GM19351 (cell line): ENCODE results near the gene ITGB3BP.
"Not testable (repeated sequence)": the region's sequence is repeated elsewhere in the genome, so short reads cannot be mapped to it uniquely, and the experiment has no call there.

Experiments used
- ATAC-seq: cut with Tn5 transposase; IDR thresholded peaks from one replicate; pipeline ENCODE4 v1.9.1; 2021; ENCODE audit warnings: mild to moderate bottlenecking, moderate library complexity; ENCODE audit not compliant: unreplicated experiment

ITGB3BP gene, protein sequence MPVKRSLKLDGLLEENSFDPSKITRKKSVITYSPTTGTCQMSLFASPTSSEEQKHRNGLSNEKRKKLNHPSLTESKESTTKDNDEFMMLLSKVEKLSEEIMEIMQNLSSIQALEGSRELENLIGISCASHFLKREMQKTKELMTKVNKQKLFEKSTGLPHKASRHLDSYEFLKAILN

GRCh38 chr1:63522891-63523728 is at the start of gene ITGB3BP, which contains the start of gene EFCAB7:
TSS of gene ITGB3BP (minus strand) at chr1:63523225. CDS start at chr1:63523133, 92 bp downstream.
TSS of gene EFCAB7 (plus strand) at chr1:63523525. CDS start at chr1:63525573, 2,048 bp downstream.
- peak; percentile 84 for ATAC-seq

GRCh38 chr1:63572686-63573085 is 49.7 kb upstream of the ITGB3BP start:
- ATAC-seq: not testable (repeated sequence)

DNA sequence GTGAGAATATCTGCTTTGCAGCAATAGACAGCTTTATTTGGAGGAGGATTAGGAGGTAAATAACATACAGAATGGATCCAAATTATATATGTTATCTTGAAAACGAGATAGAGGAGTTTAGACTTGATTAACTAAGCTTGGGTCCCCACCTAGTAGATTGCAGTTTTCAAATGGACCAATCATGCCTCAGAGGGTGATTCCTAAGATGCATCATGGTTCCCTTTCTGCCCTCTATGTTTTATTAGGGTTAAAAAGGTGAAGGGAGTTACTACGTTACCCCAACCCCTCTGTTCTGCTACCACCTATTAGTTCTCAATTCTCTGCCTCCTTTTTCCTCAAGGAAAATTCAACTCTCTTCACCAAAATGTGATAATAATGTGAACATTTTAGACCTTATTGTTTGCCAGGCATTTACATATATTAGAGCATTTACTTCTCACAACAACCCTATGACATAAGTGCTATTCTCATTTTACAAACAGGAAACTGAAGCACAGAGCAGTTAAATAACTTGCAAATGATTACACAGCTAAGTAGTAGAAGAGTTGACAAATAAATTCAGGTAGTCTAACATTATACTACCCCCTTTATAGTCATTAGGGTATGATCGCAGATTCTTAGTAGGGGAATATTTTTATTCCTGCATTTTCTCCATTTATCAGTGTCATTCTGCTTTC is 46.8 kb upstream of the ITGB3BP start:
- no peak for ATAC-seq

DNA sequence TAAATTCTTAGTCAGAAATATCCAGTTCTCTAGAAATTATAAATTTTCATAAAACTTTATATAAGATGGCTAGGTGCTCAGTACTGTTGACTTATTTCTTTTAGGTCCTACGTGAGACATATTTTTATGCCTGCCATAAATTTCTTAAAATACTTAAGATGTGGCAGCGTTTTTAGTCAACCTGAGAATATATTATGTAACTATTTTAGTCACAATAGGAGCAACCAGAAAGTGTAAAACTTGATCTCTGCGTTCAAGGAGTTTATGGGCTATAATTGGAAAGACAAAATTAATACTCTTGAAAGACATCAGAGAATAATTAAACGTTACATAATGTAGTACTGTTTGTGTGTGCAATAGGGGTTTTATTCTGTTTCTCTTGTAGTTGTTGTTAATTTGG is 46.0 kb upstream of the ITGB3BP start:
- no peak for ATAC-seq

- no peak for ATAC-seq
Measured at GRCh38 chr1:63563745-63564144, 40.7 kb upstream of the ITGB3BP start.

DNA sequence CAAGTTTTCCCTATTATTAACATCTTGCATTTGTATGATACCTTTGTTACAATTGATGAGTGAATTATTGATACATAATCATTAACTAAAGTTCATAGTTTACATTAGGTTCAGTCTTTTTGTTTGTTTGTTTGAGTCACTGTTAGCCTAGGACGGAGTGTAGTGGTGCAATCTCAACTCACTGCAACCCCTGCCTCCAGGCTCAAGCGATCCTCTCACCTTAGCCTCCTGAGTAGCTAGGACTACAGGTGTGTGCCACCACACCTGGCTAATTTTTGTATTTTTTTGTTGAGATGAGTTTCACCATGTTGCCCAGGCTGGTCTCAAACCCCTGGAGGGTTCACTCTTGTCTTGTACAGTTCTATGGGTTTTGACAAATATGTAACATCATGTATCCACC is 36.3 kb upstream of the ITGB3BP start:
- no peak for ATAC-seq

DNA sequence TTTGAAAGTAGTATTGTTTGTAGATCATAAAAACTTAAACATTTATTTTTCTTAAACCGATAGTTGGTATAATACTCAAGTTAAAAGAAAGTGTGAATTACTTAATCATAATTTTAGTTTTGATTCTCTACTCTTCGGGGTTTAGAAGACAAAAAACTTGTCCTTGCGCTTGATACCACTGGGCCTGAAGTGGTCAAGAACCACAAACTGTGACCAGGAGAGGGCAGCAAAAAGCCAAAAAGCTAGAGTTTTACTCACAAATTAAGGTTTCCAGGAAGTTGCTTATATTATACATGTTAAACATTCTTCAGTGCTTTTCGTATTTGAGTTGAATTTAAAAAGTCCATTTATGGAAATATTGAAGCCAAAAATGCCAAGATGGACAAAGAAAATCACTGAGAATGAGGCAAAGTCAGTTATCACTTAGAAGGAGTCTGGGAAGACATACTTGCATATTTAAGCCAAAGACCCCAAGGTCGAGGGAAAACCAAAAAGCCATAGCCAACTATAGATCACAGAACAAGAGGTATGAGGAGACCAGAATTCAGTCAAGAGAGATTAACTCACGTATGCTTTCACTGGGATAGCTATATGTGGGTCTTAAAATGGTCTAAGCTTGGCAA is 34.5 kb upstream of the ITGB3BP start:
- ATAC-seq: no peak

DNA sequence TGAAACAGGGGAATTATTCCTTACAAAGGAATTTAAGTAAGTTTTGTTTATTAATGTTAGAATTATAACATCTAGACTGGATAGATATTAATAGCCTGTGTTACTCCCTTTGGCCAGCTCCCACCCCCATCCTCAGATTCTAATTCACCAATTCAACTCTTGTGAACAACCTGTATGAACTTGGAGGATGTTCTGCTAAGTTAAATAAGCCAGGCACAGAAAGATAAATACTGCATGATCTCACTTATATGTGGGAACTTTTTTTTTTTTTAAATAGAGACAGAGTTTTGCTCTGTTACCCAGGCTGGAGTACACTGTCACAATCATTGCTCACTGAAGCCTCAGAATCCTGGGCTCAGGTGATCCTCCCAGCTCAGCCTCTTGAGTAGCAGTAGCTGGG is 32.5 kb upstream of the ITGB3BP start:
- ATAC-seq: no peak

DNA sequence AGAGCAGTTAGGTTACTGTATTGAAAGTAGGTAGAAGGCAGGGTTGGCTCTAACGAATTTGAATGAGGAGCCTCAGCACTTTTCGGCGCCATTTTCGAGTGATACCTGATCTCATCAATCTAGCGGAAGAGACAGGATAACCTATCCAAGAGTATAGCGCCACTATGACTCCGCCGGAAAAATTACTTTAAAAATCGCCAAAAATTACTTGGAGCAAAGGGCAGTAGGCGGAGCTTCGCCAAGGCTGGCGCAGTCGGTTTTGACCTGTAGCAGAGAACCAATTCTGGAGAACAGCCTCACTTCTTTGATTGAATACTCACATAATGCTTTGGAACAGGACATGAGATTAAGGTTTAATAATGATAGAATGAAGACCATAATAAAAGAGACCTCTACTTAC is 25.9 kb upstream of the ITGB3BP start:
- ATAC-seq: no peak

DNA sequence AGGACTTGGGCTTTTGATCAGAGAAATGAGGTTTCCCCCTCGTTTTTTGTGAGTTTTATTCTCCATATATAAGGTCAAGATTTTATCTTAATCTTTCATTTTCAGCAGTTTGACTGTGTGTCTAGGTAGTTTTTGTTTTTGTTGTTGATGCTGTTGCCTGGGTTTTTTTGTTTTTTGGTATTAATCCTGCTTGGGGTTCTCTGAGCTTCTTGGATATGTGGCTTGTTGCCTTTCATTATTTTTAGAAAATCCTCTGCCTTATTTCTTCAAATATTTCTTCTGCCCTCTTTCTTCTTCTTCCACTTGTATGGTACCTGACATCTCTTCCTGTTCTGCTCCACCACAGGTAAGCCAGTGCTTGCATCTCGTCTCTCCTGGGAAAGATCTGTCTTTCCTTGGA is 25.3 kb upstream of the ITGB3BP start:
- no peak for ATAC-seq

- ATAC-seq: no peak
Measured at GRCh38 chr1:63547621-63548294, 24.7 kb upstream of the ITGB3BP start.

DNA sequence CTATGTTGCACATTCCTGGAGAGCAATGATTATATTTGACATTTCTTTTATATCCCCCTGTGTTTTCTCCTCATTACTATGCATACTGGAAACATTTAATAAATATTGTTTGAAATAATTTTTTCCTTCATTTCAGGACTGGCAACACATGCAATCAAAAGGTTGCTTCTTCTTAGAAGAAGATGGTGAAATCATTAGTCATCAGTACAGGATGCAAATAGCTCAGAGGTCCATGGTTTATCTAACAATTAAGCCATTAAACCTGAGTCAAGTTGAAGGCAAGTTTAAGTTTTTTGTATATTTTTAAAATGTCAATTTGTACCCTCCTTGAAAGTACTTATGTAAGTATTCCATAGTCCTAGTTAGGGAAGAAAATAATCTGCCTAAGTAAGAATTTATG is 22.8 kb upstream of the ITGB3BP start:
- no peak for ATAC-seq

GRCh38 chr1:63537940-63538339 is 14.9 kb upstream of the ITGB3BP start:
- no peak for ATAC-seq

- ATAC-seq: no peak
Measured at GRCh38 chr1:63537006-63537405, 14.0 kb upstream of the ITGB3BP start.

DNA sequence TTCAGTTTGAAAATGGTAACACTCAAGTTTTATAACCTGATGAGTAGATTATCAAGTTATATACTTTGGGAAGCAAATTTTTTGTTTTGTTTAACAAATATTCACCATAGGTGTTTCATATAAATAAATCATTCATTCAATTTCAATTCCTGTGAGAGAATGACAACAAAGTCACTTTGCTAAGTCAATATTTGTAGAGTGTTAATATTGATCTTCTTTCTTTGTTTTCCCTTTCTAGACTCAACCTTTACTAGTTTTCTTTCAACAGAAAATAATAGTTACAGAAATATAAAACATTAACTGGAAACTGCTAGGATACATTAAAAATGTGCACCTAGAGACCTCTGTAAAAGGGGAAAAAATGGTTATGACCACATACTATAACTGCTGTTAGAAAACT is 11.4 kb upstream of the ITGB3BP start:
- no peak for ATAC-seq

DNA sequence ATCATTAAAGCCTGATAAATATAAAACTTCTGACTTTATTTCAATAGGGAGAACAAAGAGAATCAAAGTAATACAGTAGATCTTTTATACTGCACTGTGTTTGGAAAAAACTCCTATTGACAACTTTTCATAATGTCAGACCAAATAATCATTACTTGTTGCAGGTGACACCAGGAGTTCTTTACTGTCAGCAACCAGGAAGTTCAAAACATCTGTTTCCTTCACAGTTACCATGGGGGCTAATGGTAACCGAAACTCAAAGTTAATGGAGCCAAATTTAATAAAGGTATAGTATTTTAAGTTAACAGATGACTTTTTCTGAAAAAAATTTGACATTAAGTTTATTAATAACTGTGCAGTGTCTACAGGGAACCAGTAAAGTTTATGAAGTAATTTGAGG is 10.9 kb upstream of the ITGB3BP start:
- no peak for ATAC-seq

- ATAC-seq: no peak
Measured at GRCh38 chr1:63532727-63533126, 9.7 kb upstream of the ITGB3BP start.

- ATAC-seq: no peak
Measured at GRCh38 chr1:63524201-63524600, 1.2 kb upstream of the ITGB3BP start.

DNA sequence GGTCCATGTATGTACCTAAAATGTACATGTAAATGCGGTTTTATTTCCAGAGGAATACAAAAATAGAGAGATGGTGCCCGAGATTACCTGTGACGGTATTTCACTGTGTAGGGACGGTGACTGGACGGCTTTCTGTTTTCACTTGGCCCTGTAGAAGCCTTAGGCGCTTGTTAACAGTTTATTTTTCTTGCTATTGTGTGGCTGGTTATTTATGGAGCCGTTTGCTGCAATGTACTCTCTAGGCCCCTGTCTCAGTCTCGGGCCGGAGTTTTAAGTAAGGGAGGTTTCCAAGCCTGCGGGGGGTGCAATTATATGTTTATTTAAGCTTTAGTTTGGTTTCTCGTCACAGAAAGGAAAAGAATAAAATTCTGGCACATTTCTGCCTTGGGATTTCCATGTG is 713 bp upstream of the ITGB3BP start:
- ATAC-seq: peak; percentile 12

GRCh38 chr1:63516629-63517028 is 6.4 kb downstream of the ITGB3BP start:
- ATAC-seq: no peak

- ATAC-seq: no peak
Measured at GRCh38 chr1:63512584-63512983, 10.4 kb downstream of the ITGB3BP start.
